ENCODE data around the gene SERGEF. TPM values are rescaled to one million over a fixed set of nuclear protein-coding genes. Genes with fewer than 3 reads are reported as not detected.

SERGEF gene
- total RNA-seq, 4 donors from 2014 or later: 18.9 to 23.9 (median 20.6) TPM

DNA sequence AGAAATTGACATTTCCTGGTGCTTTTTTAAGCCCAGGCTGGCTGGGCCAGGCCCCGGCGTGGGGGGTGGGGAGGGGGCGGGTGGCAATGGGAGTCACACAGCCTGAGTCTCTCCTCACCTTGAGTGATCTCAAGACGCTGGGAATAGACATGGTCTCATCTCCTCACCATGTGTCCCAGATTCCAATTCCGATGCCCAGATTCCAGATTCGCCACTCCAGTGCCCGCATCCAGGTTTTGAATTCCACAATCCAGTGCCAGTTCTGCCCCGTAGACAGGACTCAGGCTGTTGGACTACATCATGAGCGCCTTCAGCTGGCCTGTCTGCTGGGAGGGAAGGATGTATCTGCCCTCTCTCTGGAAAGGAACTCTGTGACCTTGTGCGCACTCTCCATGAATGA, 259.2 kb downstream of the SERGEF start:
- DNase-seq (ENCODE audit: low spot score) (no peak), ATAC-seq (ENCODE audit: low FRiP score) (no peak)
- TF ChIP-seq, protein P1, sequence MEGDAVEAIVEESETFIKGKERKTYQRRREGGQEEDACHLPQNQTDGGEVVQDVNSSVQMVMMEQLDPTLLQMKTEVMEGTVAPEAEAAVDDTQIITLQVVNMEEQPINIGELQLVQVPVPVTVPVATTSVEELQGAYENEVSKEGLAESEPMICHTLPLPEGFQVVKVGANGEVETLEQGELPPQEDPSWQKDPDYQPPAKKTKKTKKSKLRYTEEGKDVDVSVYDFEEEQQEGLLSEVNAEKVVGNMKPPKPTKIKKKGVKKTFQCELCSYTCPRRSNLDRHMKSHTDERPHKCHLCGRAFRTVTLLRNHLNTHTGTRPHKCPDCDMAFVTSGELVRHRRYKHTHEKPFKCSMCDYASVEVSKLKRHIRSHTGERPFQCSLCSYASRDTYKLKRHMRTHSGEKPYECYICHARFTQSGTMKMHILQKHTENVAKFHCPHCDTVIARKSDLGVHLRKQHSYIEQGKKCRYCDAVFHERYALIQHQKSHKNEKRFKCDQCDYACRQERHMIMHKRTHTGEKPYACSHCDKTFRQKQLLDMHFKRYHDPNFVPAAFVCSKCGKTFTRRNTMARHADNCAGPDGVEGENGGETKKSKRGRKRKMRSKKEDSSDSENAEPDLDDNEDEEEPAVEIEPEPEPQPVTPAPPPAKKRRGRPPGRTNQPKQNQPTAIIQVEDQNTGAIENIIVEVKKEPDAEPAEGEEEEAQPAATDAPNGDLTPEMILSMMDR (IDR thresholded peaks at IDR 0.05): no peak

DNA sequence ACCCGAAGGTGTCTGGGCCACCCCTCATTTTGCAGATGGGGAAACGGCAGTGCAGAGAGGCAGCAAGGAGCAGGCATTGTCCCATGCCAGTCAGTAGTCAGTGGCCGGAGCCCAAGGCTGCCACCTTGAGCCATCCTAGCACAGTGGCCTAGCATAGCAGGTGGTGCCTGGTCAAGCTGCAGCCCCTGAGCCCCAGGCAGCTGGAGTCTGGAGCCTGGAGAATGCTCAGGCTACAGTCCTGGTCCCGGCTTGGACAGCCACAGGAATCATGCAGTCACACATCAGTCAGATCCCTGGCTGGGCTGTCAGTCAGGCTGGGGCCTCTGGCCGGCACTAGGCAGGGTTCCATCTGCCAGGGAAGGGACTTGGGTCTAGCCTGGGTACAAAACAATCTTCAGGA, 259.7 kb downstream of the SERGEF start:
- ATAC-seq (ENCODE audit: low FRiP score): no peak
- DNase-seq (ENCODE audit: low spot score): no peak
- TF ChIP-seq, protein P1 (IDR thresholded peaks at IDR 0.05): no peak

DNA sequence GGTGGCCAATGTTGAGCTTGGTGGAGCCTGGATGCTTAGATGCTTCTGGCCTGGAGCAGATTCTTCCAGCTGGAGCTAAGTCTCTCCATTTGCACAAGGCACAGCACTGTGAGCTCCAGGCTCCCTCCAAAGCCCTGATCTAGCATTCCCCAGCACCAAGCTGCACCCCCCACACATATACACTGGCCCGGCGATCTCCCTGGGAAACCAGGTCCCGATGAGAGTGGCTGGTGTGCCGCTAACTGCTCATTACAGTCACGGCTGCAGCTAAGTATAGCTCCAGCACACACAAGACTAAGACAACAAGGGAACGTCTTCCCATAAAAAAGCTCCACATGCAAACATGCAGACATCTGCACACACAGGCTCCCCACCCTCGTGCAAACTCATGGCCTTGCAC, 260.7 kb downstream of the SERGEF start:
- DNase-seq (ENCODE audit: low spot score): no peak
- TF ChIP-seq, protein P1 (IDR thresholded peaks at IDR 0.05): no peak
- no peak for ATAC-seq (ENCODE audit: low FRiP score)

DNA sequence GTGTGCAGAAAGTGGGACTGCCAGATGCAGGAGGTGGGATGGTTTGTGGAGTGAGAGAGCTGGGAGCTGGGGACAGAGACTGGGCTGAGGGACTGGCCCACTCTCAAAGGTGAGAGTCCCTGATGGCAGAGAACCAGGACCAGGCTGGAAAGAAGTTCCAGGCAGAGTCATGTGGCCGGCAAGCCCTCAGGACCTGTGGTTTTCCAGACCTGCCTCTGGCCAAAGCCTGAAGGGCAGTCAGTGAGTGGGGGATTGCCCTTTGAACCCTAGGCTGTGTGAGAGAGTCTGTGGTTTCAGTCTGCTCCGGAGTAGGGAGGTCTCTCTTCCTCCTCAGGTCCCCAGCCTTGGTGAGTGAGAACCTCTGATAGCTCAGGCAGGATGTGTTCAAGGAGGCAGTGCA, 261.3 kb downstream of the SERGEF start:
- DNase-seq (ENCODE audit: low spot score) (no peak), ATAC-seq (ENCODE audit: low FRiP score) (no peak)
- TF ChIP-seq, protein P1 (IDR thresholded peaks at IDR 0.05): no peak

DNA sequence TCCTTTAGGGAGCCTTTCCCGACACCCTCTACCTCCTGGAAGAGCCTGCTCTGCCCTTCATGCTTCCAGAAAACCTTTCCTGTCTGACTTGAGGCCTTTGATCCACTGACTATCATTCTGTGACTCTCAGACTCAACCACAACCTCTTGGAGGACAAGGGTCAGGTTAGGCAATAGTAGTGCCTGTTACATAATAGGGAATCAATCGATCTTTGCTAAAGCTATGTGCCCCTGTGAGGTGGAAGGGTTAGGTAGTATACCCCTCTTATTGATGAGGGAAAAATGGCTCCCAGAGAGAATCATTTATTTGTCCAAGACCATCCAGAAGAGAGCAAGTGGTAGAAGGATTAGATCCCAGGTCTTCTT, 262.1 kb downstream of the SERGEF start:
- TF ChIP-seq, protein P1 (IDR thresholded peaks at IDR 0.05): no peak
- no peak for ATAC-seq (ENCODE audit: low FRiP score)

DNA sequence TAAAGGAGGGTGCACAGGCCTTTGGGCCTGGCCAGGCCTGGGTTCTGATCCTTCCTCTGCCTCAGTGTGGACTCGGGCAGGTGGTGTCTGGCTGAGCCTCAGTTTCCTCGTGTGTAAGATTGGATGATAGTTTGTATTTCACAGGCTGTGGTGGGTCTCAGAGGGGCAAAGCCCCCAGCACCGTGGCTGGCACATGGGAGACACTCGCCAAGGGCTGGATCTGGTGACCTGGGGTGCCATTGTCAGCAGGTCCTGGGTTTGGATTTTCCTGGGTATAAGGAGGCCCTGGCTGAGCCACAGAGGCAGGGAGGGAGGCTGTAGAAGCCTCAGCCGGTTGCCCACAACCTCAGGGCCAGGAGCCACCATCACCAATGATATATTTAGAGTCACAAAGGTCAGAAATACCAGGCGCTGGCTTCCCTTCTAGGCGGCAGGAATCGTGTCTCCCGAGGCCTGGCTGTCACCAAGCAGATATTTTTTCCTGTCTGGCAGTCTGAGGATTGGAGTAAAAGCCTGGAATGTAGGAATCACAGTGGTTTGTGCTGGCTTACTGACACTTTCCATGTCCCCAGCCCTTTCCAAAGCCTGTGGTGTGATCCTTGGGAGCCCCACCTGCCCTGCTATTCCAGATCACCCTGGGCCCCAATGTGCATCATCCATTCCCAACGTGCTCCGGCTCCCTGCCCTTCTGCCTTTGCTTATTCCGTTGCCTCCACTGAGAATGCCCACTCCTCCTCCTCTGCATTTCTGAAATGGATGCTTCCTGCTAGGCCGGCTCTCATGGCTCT, 262.6 kb downstream of the SERGEF start:
- DNase-seq (ENCODE audit: low spot score): no peak
- TF ChIP-seq, protein P1 (IDR thresholded peaks at IDR 0.05): no peak
- no peak for ATAC-seq (ENCODE audit: low FRiP score)

More for the DNA sequence above, 262.1 kb downstream of the SERGEF start:
- no peak for DNase-seq (ENCODE audit: low spot score)

All from omental fat pad (tissue), 4 donors.